ENCODE data around the gene ABCG2.

The ABCG2 gene

GRCh38 chr4:88062843-88063242 is 95.6 kb downstream of the ABCG2 start:
- DNase-seq, result no peak

GRCh38 chr4:88062311-88062710 is 96.1 kb downstream of the ABCG2 start:
- no peak for DNase-seq

GRCh38 chr4:88060431-88060830 is 98.0 kb downstream of the ABCG2 start:
- no peak for DNase-seq

- DNase-seq, result no peak
Observed at GRCh38 chr4:88059766-88060165, 98.7 kb downstream of the ABCG2 start.

GRCh38 chr4:88058295-88058694 is 100.1 kb downstream of the ABCG2 start:
- no peak for DNase-seq

- no peak for DNase-seq
Observed at GRCh38 chr4:88054901-88055300, 103.5 kb downstream of the ABCG2 start.

- no peak for DNase-seq
Observed at GRCh38 chr4:88054229-88054628, 104.2 kb downstream of the ABCG2 start.

- no peak for DNase-seq
Observed at GRCh38 chr4:88045021-88045420, 113.4 kb downstream of the ABCG2 start.

GRCh38 chr4:88043586-88044340 is 114.7 kb downstream of the ABCG2 start:
- no peak for DNase-seq

GRCh38 chr4:88043001-88043400 is 115.4 kb downstream of the ABCG2 start:
- DNase-seq, result no peak

GRCh38 chr4:88041626-88042025 is 116.8 kb downstream of the ABCG2 start:
- no peak for DNase-seq

- DNase-seq, result no peak
Observed at GRCh38 chr4:88040707-88041106, 117.7 kb downstream of the ABCG2 start.
